Aorta (tissue), 5 donors: ENCODE data around the gene C11orf86. TPM values are rescaled to one million over a fixed set of nuclear protein-coding genes. Genes with fewer than 3 reads are reported as not detected.

Experiments used
- ATAC-seq: fragments of 200-7000 bp; cut with Tn5 transposase; one replicate; pipeline ENCODE4 v1.9.1; 2022; ENCODE audit warnings: moderate library complexity; ENCODE audit not compliant: low FRiP score
- DNase-seq, 2 donors: peaks; one replicate each; pipeline ENCODE4 v3.0.0-alpha.2; 2020
- H3K27ac ChIP-seq, 2 donors: one replicate each; pipeline ENCODE4 v1.5.1; 2013; ENCODE audit warnings: low read length in 2 of 2, mild to moderate bottlenecking in 2 of 2, moderate library complexity in 2 of 2, control low read depth in 1 of 2, inconsistent platforms in 1 of 2, low read depth in 1 of 2
- H3K27me3 ChIP-seq, 2 donors: one replicate each; pipeline ENCODE4 v1.6.1; 2013; ENCODE audit warnings: control low read depth in 1 of 2, low read length in 1 of 2, mild to moderate bottlenecking in 1 of 2, moderate library complexity in 1 of 2; ENCODE audit not compliant: insufficient read depth in 2 of 2, control insufficient read depth in 1 of 2
- H3K36me3 ChIP-seq, 2 donors: one replicate each; pipeline ENCODE4 v1.6.1; 2013; ENCODE audit warnings: control low read depth in 1 of 2, low read length in 1 of 2, mild to moderate bottlenecking in 1 of 2; ENCODE audit not compliant: insufficient read depth in 2 of 2, control insufficient read depth in 1 of 2
- H3K4me1 ChIP-seq, 2 donors: one replicate each; pipeline ENCODE4 v1.6.1; 2013; ENCODE audit warnings: low read length in 2 of 2, control low read depth in 1 of 2, mild to moderate bottlenecking in 1 of 2, moderate library complexity in 1 of 2; ENCODE audit not compliant: insufficient read depth in 2 of 2, control insufficient read depth in 1 of 2
- H3K4me3 ChIP-seq, 2 donors: one replicate each; pipeline ENCODE4 v1.5.1; 2013; ENCODE audit warnings: low read length in 2 of 2, control low read depth in 1 of 2, mild to moderate bottlenecking in 1 of 2
- H3K9me3 ChIP-seq: one replicate; pipeline ENCODE4 v1.6.1; 2013; ENCODE audit warnings: mild to moderate bottlenecking, low read length; ENCODE audit not compliant: control insufficient read depth
- WGBS, 2 donors: extraction: QIAGEN DNeasy Blood & Tissue Kit; methylation state at CpG; one replicate each; pipeline ENCODE4 v1.1.7; 2013; 5-methylcytosine and 5-hydroxymethylcytosine counted together
- intact Hi-C, 2 donors: fragments of 100-400 bp; cut with DNase I; formaldehyde crosslinking; loops; one replicate each; pipeline versions ENCODE4 v1.14.2 to v1.15.0; 2022
- polyA plus RNA-seq, 2 donors: library from polyadenylated mRNA; stranded (reverse); fragments of 200-250 nt; gene quantifications; one replicate each; pipeline ENCODE4 v1.2.3, GENCODE V29; 2013
- total RNA-seq, 2 donors: library from RNA; stranded (reverse); fragmentation: NEBNext Ultra II Directional; extraction: Animal tissue kit (Norgen Biotek cat#: 25700); gene quantifications; one replicate each; pipeline ENCODE4 v1.2.1, GENCODE V29; 2021
- donor health status: healthy with polysubstance abuse.
- donor health status: Bipolar disorder and iron deficiency.
- donor health status: DM: no; HTN: no; CAD: no.
- donor health status: DM: no; HTN: no; CAD: no.
- donor health status: DM: yes; HTN: yes; CAD: no.

Gene C11orf86
- total and polyA plus RNA-seq, 4 donors, result 0.10 to 54.8 TPM; not detected in 2

- H3K9me3 ChIP-seq, result no peaks in the 10 kb centered on the region
- no peaks in the 10 kb centered on the region for H3K36me3 ChIP-seq
- H3K4me1 ChIP-seq, result no peaks in the 10 kb centered on the region
- intact Hi-C loops, result no loop called here
- H3K4me3 ChIP-seq, result no peak overlapping the region
- 82 to 84% methylated on average over 13 to 14 of the region's 14 CpGs for WGBS, 2 donors
- ATAC-seq (no peak), DNase-seq (no peak)
- H3K27me3 ChIP-seq, result no peaks in the 10 kb centered on the region
- no peak overlapping the region for H3K27ac ChIP-seq
Measured at GRCh38 chr11:67006029-67006884, 31.2 kb downstream of the C11orf86 start.

DNA sequence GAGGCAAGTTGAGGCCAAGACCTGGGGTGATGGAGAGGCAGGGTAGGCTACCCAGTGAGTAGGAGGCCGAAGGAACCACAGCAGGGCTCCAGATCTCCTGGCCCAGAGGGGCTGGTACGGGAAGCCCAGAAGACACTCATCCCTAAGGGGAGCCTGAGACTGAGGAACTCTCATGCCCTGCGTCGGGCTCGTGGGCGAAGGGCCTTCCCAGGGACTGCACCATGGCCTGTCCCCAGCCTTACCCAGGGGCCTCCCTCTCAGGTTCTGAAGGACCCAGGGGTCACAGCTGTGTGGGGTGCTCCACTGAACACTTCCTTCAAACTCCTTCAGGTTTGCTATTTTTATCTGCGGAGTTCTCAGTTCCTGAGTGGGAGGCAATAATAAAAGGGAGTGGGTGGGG is 32.0 kb downstream of the C11orf86 start:
- no peak for ATAC-seq
- WGBS, 2 donors, result 95 to 98% methylated on average over 7 of the region's 7 CpGs

DNA sequence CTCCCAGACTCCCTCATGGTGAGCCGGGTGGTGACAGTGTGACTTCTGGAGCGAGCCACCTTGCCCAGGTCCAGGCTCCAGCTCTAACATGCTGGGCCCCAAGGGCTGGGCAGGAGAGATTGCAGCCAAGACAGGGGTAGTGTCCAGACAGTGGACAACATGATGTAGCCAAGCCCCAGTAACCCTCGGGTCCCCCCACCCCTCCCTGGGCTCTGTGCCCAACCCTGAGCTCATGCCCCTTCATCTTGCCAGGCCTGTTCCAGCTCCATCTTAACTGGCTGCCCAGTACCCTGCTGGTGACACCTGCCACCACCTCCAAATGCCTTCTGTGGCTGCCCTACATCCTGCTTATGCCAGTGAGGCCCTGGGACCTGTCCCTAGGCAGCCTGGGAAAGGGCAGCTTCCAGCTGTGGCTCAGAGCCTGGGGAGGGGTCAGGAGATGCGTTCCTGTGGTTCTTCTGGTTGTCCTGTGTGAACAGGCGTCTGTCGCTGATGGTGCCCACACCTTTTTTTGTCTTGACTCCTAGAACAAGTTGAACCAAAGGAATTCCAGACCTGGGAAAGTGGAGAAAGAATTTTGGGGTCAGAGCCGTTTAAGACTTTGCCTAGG is 35.3 kb downstream of the C11orf86 start:
- Histone ChIP-seq H3K9me3 (no peaks in the 10 kb centered on the region), H3K4me3 (no peak overlapping the region), H3K36me3 (no peaks in the 10 kb centered on the region), H3K4me1 (no peaks in the 10 kb centered on the region), H3K27ac (no peak overlapping the region), H3K27me3 (no peaks in the 10 kb centered on the region)
- WGBS, 2 donors, result 76 to 80% methylated on average over 7 of the region's 7 CpGs
- no peak for ATAC-seq
- DNase-seq, result no peak
- intact Hi-C loops, result no loop called here

More for the DNA sequence above, 32.0 kb downstream of the C11orf86 start:
- Histone ChIP-seq H3K27me3 (no peaks in the 10 kb centered on the region), H3K27ac (no peak overlapping the region), H3K4me1 (no peaks in the 10 kb centered on the region), H3K9me3 (no peaks in the 10 kb centered on the region), H3K36me3 (no peaks in the 10 kb centered on the region), H3K4me3 (no peak overlapping the region)
- DNase-seq, result no peak
- intact Hi-C loops, result no loop called here

- no peaks in the 10 kb centered on the region for H3K27me3 ChIP-seq
- H3K4me1 ChIP-seq, result no peaks in the 10 kb centered on the region
- H3K9me3 ChIP-seq, result no peaks in the 10 kb centered on the region
- intact Hi-C loops, result no loop called here
- no peaks in the 10 kb centered on the region for H3K36me3 ChIP-seq
- ATAC-seq, result no peak
- H3K4me3 ChIP-seq, result no peak overlapping the region
- WGBS, 2 donors, result 88% methylated on average over 11 of the region's 11 CpGs
- no peak for DNase-seq
- H3K27ac ChIP-seq, result no peak overlapping the region
Measured at GRCh38 chr11:67013511-67014045, 38.5 kb downstream of the C11orf86 start.

DNA sequence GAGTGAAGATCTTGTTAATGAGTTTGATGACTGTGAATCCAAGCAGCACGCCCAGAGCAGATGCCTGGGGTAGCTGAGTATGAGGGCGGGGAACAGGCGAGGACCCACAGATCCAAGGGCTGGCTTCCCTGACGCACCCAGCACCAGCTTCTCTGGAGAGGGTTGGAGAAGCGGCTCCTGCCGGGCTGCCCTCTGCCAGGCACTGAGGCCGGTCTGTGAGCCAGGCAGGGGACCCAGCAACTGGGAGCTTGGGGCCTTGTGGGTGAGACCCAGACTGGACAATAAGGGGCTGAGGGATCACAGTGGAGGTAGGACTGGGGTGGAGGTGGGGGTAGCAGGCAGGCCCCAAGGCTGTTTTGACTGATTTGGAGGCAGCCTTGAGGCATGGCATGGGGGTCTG is 39.2 kb downstream of the C11orf86 start:
- Histone ChIP-seq H3K36me3 (no peaks in the 10 kb centered on the region), H3K4me1 (no peaks in the 10 kb centered on the region), H3K27me3 (no peaks in the 10 kb centered on the region), H3K27ac (no peak overlapping the region), H3K9me3 (no peaks in the 10 kb centered on the region), H3K4me3 (no peak overlapping the region)
- WGBS, 2 donors, result 97 to 98% methylated on average over 7 of the region's 7 CpGs
- DNase-seq, result no peak
- intact Hi-C loops, result no loop called here
- no peak for ATAC-seq

DNA sequence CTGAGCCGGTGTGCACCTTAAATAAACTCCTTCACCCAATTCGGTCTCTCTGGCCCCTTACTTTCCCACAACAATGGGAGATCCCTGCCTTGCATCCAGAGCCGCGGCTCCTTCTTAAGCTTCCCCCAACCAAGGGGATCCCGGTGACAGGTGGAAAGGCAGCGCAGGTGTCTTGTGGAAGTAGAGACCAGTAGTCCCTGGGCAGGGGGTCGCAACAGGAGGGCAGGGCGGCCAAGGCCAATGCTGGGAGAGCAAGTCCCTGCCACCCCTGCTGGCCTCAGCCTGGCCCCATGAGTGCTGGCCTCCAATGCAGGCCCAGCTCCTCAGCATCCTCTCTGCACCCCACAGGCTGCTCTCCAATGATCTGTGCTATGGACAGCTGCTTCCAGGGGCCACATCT is 39.9 kb downstream of the C11orf86 start:
- no peak for DNase-seq
- WGBS, 2 donors, result 94 to 97% methylated on average over 8 of the region's 8 CpGs

DNA sequence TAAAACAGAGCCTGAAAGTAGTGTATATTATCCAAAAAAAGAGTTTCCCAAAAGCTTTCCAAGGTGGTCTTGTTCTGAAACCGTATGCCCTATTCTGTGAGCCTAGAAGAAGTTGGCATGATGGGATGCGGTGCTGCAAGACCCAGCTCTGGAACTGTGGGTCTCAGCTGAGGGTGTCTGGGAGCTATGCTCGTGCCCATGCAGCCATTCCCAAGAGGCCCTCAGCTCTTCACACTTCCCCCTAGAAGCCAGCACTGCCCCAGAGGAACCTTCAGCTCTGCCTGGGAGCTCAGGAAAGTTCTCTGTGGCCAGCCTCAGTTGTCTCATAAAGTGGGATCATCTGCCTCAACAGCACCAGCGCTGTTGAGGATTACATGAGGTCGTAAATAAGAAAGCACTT is 41.4 kb downstream of the C11orf86 start:
- WGBS, 2 donors, result 76 to 82% methylated on average over 5 of the region's 5 CpGs
- H3K4me1 ChIP-seq, result no peaks in the 10 kb centered on the region
- H3K27me3 ChIP-seq, result no peaks in the 10 kb centered on the region
- no peak overlapping the region for H3K27ac ChIP-seq
- DNase-seq (no peak), ATAC-seq (no peak)
- no peaks in the 10 kb centered on the region for H3K36me3 ChIP-seq
- intact Hi-C loops, result no loop called here
- H3K9me3 ChIP-seq, result no peaks in the 10 kb centered on the region
- no peak overlapping the region for H3K4me3 ChIP-seq

More for the DNA sequence above, 39.9 kb downstream of the C11orf86 start:
- H3K4me1 ChIP-seq, result no peaks in the 10 kb centered on the region
- no peak overlapping the region for H3K27ac ChIP-seq
- no peaks in the 10 kb centered on the region for H3K9me3 ChIP-seq
- H3K4me3 ChIP-seq, result no peak overlapping the region
- no peak for ATAC-seq
- no peaks in the 10 kb centered on the region for H3K36me3 ChIP-seq
- intact Hi-C loops, result no loop called here
- no peaks in the 10 kb centered on the region for H3K27me3 ChIP-seq

- no peak for DNase-seq
- Histone ChIP-seq H3K36me3 (no peaks in the 10 kb centered on the region), H3K4me1 (no peaks in the 10 kb centered on the region), H3K27me3 (no peaks in the 10 kb centered on the region), H3K9me3 (no peaks in the 10 kb centered on the region), H3K4me3 (no peak overlapping the region), H3K27ac (no peak overlapping the region)
- no peak for ATAC-seq
- intact Hi-C loops, result no loop called here
- 89 to 95% methylated on average over 6 of the region's 6 CpGs for WGBS, 2 donors
Measured at GRCh38 chr11:67020949-67021348, 45.8 kb downstream of the C11orf86 start.
